ENCODE data around the gene COL23A1. TPM values are rescaled to one million over a fixed set of nuclear protein-coding genes. Genes with fewer than 3 reads are reported as not detected.

Gene COL23A1
- total RNA-seq, 2 experiments from 2014 or later = 0.11 TPM; not detected in 1

DNA sequence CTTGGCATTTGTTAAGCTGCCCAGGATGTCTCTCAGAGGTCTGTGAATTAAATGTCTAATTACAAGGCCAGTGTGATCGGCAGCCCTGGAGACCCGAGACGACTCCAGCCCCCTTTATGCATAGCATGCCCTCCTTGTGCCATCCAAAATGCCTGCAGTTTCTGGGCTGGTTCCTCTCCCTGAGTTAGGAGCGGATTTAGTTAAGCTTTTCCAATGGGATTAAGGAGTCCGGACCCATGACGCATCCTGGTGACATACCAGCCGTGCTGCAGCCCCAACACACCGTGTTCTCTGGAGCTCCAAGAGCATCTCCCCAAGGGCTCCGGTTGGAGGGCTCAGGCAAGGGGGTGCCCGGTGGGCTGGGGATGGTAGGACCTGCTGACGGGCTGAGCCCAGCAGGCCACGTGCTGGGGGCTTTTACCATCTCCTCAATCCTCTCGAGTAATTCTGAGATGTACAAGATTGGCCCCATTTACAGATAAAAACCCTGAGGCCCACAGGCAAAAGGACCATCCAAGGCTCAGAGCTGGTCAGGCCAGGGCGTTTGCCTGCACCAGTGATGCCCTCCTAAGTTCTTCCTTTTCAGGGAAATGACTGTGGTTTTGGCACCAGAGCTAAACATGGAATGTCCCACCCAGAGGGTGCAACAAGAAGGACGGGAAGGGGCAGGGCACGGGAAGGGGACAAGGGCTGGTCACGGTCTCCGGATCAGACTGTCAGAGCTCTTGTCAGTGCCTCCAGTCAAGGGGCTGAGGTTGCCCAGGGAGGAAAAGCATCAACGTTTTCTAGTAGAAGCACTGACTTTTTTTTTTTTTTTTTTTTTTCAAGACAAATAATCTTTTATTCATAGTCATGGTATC, 275.0 kb downstream of the COL23A1 start:
- Mint-ChIP-seq H3K4me1 (ENCODE audit: low read depth) (no peaks in the 10 kb centered on the region), H3K4me3 (no peak overlapping the region), H3K36me3 (ENCODE audit: low read depth) (peaks cover 2% of the 10 kb centered on the region), H3K27me3 (no peaks in the 10 kb centered on the region), H3K27ac (no peak overlapping the region), H3K9me3 (peaks cover 12% of the 10 kb centered on the region)
- POLR2A ChIA-PET = no interaction called here
- no peak for ATAC-seq
- TF ChIP-seq, protein P1, sequence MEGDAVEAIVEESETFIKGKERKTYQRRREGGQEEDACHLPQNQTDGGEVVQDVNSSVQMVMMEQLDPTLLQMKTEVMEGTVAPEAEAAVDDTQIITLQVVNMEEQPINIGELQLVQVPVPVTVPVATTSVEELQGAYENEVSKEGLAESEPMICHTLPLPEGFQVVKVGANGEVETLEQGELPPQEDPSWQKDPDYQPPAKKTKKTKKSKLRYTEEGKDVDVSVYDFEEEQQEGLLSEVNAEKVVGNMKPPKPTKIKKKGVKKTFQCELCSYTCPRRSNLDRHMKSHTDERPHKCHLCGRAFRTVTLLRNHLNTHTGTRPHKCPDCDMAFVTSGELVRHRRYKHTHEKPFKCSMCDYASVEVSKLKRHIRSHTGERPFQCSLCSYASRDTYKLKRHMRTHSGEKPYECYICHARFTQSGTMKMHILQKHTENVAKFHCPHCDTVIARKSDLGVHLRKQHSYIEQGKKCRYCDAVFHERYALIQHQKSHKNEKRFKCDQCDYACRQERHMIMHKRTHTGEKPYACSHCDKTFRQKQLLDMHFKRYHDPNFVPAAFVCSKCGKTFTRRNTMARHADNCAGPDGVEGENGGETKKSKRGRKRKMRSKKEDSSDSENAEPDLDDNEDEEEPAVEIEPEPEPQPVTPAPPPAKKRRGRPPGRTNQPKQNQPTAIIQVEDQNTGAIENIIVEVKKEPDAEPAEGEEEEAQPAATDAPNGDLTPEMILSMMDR (IDR thresholded peaks at IDR 0.05) = no peak
- CTCF ChIA-PET = interaction anchor here (1.9 kb wide), 1 partner anchor 10 kb away, joined by 3 read pairs; no protein-coding TSS in a partner anchor
- intact Hi-C loops (cut with micrococcal nuclease) = no loop called here
- no peak for DNase-seq

DNA sequence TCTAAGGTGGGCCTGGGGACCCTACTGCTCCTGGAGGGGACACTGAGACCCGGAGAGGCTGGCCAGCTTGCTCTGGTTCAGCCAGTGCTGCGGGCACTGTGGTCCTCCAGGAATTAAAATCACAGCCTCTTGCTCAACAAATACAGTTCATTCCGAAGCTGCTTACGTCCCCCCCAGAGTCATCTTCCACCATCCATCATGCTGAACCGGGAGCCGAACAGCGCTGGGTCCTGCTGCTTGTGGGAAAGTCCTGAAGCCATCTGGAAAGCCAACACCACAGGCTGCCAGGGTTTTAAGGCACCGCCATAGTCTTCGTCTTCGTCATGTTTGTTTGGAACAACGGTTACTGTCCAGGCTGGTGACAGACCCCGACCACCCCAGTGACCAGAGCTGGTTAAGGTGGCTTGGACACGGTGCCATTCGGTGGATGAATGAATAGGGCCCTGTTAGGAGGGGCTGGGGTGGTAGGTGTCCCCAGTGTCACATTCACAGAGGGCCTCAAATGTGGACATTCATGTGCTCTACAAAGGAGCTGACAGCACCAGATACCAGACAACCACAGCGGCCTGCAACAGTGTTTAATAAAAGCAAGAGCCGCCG, 276.0 kb downstream of the COL23A1 start:
- TF ChIP-seq, protein P1 (IDR thresholded peaks at IDR 0.05) = no peak
- POLR2A ChIA-PET = no interaction called here
- no peak overlapping the region for H3K4me3 Mint-ChIP-seq
- no peak for ATAC-seq
- CTCF ChIA-PET = no interaction called here
- no peaks in the 10 kb centered on the region for H3K4me1 Mint-ChIP-seq (ENCODE audit: low read depth)
- DNase-seq = no peak
- intact Hi-C loops (cut with micrococcal nuclease) = no loop called here
- peaks cover 12% of the 10 kb centered on the region for H3K9me3 Mint-ChIP-seq
- H3K36me3 Mint-ChIP-seq (ENCODE audit: low read depth) = peaks cover 2% of the 10 kb centered on the region
- H3K27me3 Mint-ChIP-seq = no peaks in the 10 kb centered on the region
- no peak overlapping the region for H3K27ac Mint-ChIP-seq

DNA sequence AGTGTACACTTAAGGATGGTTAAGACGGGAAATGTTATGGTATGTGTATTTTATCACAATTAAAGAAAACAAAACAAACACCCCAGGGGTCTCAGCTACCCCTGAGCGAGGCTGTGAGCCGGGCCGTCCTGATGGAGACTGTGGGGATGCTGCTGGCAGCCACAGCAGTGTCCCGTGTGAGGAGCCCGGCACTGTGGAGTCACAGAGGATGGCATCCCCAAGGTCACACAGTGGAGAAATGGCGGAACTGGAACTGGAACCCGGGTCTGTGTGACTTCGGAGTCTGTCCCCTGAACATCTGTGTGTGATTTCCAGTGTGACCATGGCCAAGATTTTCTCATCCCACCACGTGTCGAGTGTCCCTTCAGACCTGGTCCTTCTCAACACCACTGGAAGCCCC, 276.9 kb downstream of the COL23A1 start:
- ATAC-seq (no peak), DNase-seq (no peak)
- Mint-ChIP-seq H3K27me3 (no peaks in the 10 kb centered on the region), H3K4me1 (ENCODE audit: low read depth) (no peaks in the 10 kb centered on the region), H3K36me3 (ENCODE audit: low read depth) (peaks cover 2% of the 10 kb centered on the region), H3K9me3 (peaks cover 12% of the 10 kb centered on the region), H3K4me3 (no peak overlapping the region), H3K27ac (no peak overlapping the region)
- ChIA-PET CTCF (no interaction called here), POLR2A (no interaction called here)
- intact Hi-C loops (cut with micrococcal nuclease) = no loop called here
- TF ChIP-seq, protein P1 (IDR thresholded peaks at IDR 0.05) = no peak

DNA sequence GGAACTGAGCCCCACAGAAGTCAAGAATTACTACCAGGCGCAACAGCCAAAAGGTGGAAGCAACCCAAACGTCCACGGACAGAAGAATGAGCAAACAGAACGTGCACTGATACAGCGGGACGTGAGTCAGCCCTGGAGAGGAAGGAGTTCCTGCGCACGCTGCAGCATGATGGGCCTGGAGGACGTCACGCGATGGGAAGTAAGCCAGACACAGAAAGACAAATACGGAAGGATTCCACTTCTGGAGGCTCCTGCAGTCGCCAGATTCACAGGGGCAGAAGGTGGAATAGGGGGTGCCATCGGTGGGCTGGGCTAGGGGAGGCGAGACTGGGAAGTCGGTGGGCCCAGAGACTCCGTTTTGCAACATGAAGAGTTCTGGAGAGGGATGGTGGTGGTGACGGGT, 277.3 kb downstream of the COL23A1 start:
- DNase-seq (no peak), ATAC-seq (no peak)
- no peaks in the 10 kb centered on the region for H3K27me3 Mint-ChIP-seq
- intact Hi-C loops (cut with micrococcal nuclease) = no loop called here
- POLR2A ChIA-PET = no interaction called here
- H3K4me1 Mint-ChIP-seq (ENCODE audit: low read depth) = no peaks in the 10 kb centered on the region
- peaks cover 2% of the 10 kb centered on the region for H3K36me3 Mint-ChIP-seq (ENCODE audit: low read depth)
- H3K27ac Mint-ChIP-seq = no peak overlapping the region
- H3K4me3 Mint-ChIP-seq = no peak overlapping the region
- TF ChIP-seq, protein P1 (IDR thresholded peaks at IDR 0.05) = no peak
- CTCF ChIA-PET = no interaction called here
- H3K9me3 Mint-ChIP-seq = peaks cover 9% of the 10 kb centered on the region
